Cardiac ventricle fibroblast (primary cell): ENCODE data around the gene FBXO39. TPM values are rescaled to one million over a fixed set of nuclear protein-coding genes. Genes with fewer than 3 reads are reported as not detected.

Experiments used
- total RNA-seq: library from RNA; depleted of rRNA; stranded (reverse); fragments of >200 nt; gene quantifications from 2 replicates; pipeline ENCODE4 v1.2.3, GENCODE V29; 2015

FBXO39 gene
- 0.31 and 0.39 TPM in 2 replicates for total RNA-seq

GRCh38 chr17:6775871-6776405 is at the start of gene FBXO39:
Gene FBXO39 (plus strand): TSS chr17:6776215. CDS start chr17:6779869, 3,654 bp downstream.

GRCh38 chr17:6755731-6756184 is 20.3 kb upstream of the FBXO39 start, which contains the start of gene XAF1:
Gene XAF1 (plus strand): TSS chr17:6756046. CDS start chr17:6756079, 33 bp downstream.

GRCh38 chr17:6831661-6832263 is 55.7 kb downstream of the FBXO39 start, which contains the start of gene TEKT1:
Gene TEKT1 (minus strand): TSS chr17:6831729. CDS start chr17:6830376, 1,353 bp downstream.

Other genes with a start within 250 kb of the FBXO39 start
- 0.62 and 1.2 TPM in 2 replicates for gene PITPNM3, start 219.7 kb upstream of the FBXO39 start, total RNA-seq
- 8.0 and 10.5 TPM in 2 replicates for gene KIAA0753, start 135.5 kb upstream of the FBXO39 start, total RNA-seq
- gene TXNDC17, start 135.2 kb upstream of the FBXO39 start, total RNA-seq, result 172 and 183 TPM in 2 replicates
- 5.1 and 10.7 TPM in 2 replicates for gene MED31, start 124.6 kb upstream of the FBXO39 start, total RNA-seq
- gene C17orf100, start 124.5 kb upstream of the FBXO39 start, total RNA-seq, result 0.54 and 0.94 TPM in 2 replicates
- gene SLC13A5, start 62.8 kb upstream of the FBXO39 start, total RNA-seq, result not detected in 2 replicates
- 11.1 and 14.4 TPM in 2 replicates for gene XAF1, start 20.2 kb upstream of the FBXO39 start, total RNA-seq
- gene TEKT1, start 55.5 kb downstream of the FBXO39 start, total RNA-seq, result not detected in 2 replicates
- gene ALOX12, start 219.8 kb downstream of the FBXO39 start, total RNA-seq, result not detected in 2 replicates
- gene RNASEK, start 236.4 kb downstream of the FBXO39 start, total RNA-seq, result 162 and 214 TPM in 2 replicates
- 1.9 and 2.6 TPM in 2 replicates for gene BCL6B, start 246.8 kb downstream of the FBXO39 start, total RNA-seq